Hippocampal formation (tissue), 2 donors: Measurements from ENCODE around the gene LRP5.
"Not testable (repeated sequence)": the region's sequence is repeated elsewhere in the genome, so short reads cannot be mapped to it uniquely, and the experiment has no call there.

Experiments used
- DNase-seq, 2 donors: peaks; one replicate each; lab custom pipeline; 2025; lab: John Stamatoyannopoulos, UW

The LRP5 gene

GRCh38 chr11:68282141-68282860 lies 30.1 kb upstream of the LRP5 start:
- DNase-seq, result no peak

- DNase-seq, result no peak
Measured at GRCh38 chr11:68282861-68283230, 29.5 kb upstream of the LRP5 start.

- not testable (repeated sequence) for DNase-seq
Measured at GRCh38 chr11:68284588-68284987, 27.8 kb upstream of the LRP5 start.

- no peak for DNase-seq
Measured at GRCh38 chr11:68287419-68287818, 25.0 kb upstream of the LRP5 start.

GRCh38 chr11:68289456-68289855 lies 22.9 kb upstream of the LRP5 start:
- DNase-seq, result no peak

GRCh38 chr11:68293708-68294107 lies 18.7 kb upstream of the LRP5 start:
- no peak for DNase-seq

- no peak for DNase-seq
Measured at GRCh38 chr11:68295271-68295670, 17.1 kb upstream of the LRP5 start.

- no peak for DNase-seq
Measured at GRCh38 chr11:68295940-68296339, 16.5 kb upstream of the LRP5 start.

- no peak for DNase-seq
Measured at GRCh38 chr11:68296344-68297051, 15.9 kb upstream of the LRP5 start.

GRCh38 chr11:68297052-68297378 lies 15.4 kb upstream of the LRP5 start:
- no peak for DNase-seq

GRCh38 chr11:68297494-68297811 lies 14.9 kb upstream of the LRP5 start:
- DNase-seq, result no peak

GRCh38 chr11:68297812-68298658 lies 14.4 kb upstream of the LRP5 start:
- peak; percentile 17 to 61 for DNase-seq

- no peak for DNase-seq
Measured at GRCh38 chr11:68298659-68299516, 13.5 kb upstream of the LRP5 start.

GRCh38 chr11:68299517-68299879 lies 12.9 kb upstream of the LRP5 start:
- not testable (repeated sequence) for DNase-seq

- no peak for DNase-seq
Measured at GRCh38 chr11:68300076-68300830, 12.1 kb upstream of the LRP5 start.

GRCh38 chr11:68302256-68302655 lies 10.1 kb upstream of the LRP5 start:
- DNase-seq, result no peak

- no peak for DNase-seq
Measured at GRCh38 chr11:68302670-68303069, 9.7 kb upstream of the LRP5 start.

- DNase-seq, result no peak
Measured at GRCh38 chr11:68303083-68303482, 9.3 kb upstream of the LRP5 start.

- no peak for DNase-seq
Measured at GRCh38 chr11:68303982-68304780, 8.2 kb upstream of the LRP5 start.

GRCh38 chr11:68306636-68307035 lies 5.8 kb upstream of the LRP5 start:
- DNase-seq, result no peak

- DNase-seq, result no peak
Measured at GRCh38 chr11:68308068-68308467, 4.3 kb upstream of the LRP5 start.
